Measurements from ENCODE around the gene RDM1.
"Not testable (repeated sequence)": the region's sequence is repeated elsewhere in the genome, so short reads cannot be mapped to it uniquely, and the experiment has no call there.

Gene RDM1

GRCh38 chr17:35898283-35899070 lies 32.1 kb downstream of the RDM1 start:
- DNase-seq (ENCODE audit: low spot score), result peak; percentile 74

GRCh38 chr17:35897772-35898171 lies 32.8 kb downstream of the RDM1 start:
- DNase-seq (ENCODE audit: low spot score), result not testable (repeated sequence)

GRCh38 chr17:35895636-35896587 lies 34.7 kb downstream of the RDM1 start:
- peak; percentile 64 for DNase-seq (ENCODE audit: low spot score)

- no peak for DNase-seq (ENCODE audit: low spot score)
Observed at GRCh38 chr17:35894206-35894605, 36.4 kb downstream of the RDM1 start.

- no peak for DNase-seq (ENCODE audit: low spot score)
Observed at GRCh38 chr17:35893751-35894150, 36.8 kb downstream of the RDM1 start.

- DNase-seq (ENCODE audit: low spot score), result peak; percentile 76
Observed at GRCh38 chr17:35892091-35893035, 38.2 kb downstream of the RDM1 start.

GRCh38 chr17:35891269-35891668 lies 39.3 kb downstream of the RDM1 start:
- no peak for DNase-seq (ENCODE audit: low spot score)

GRCh38 chr17:35890774-35891155 lies 39.8 kb downstream of the RDM1 start:
- peak; percentile 76 for DNase-seq (ENCODE audit: low spot score)

- DNase-seq (ENCODE audit: low spot score), result no peak
Observed at GRCh38 chr17:35889818-35890773, 40.5 kb downstream of the RDM1 start.

- DNase-seq (ENCODE audit: low spot score), result peak; percentile 65
Observed at GRCh38 chr17:35889241-35889640, 41.3 kb downstream of the RDM1 start.

GRCh38 chr17:35879773-35880654 lies 50.6 kb downstream of the RDM1 start, which contains the start of gene CCL5:
TSS of gene CCL5 (minus strand) at chr17:35880360.
- peak; percentile 82 for DNase-seq (ENCODE audit: low spot score)

GRCh38 chr17:35878361-35878760 lies 52.2 kb downstream of the RDM1 start:
- peak; percentile 25 for DNase-seq (ENCODE audit: low spot score)

GRCh38 chr17:35877345-35878029 lies 53.1 kb downstream of the RDM1 start:
- no peak for DNase-seq (ENCODE audit: low spot score)

- no peak for DNase-seq (ENCODE audit: low spot score)
Observed at GRCh38 chr17:35876534-35876933, 54.0 kb downstream of the RDM1 start.

- DNase-seq (ENCODE audit: low spot score), result no peak
Observed at GRCh38 chr17:35875800-35876139, 54.8 kb downstream of the RDM1 start.

GRCh38 chr17:35875072-35875799 lies 55.3 kb downstream of the RDM1 start:
- DNase-seq (ENCODE audit: low spot score), result peak; percentile 35

GRCh38 chr17:35872196-35872980 lies 58.2 kb downstream of the RDM1 start:
- DNase-seq (ENCODE audit: low spot score), result no peak

Measured in CD4-positive, alpha-beta T cell treated with Interleukin-2 at 100 ng/mL for 4 hours (primary cell).